Measurements from ENCODE around the gene PPP1R13B.

PPP1R13B gene

GRCh38 chr14:103770500-103770899 is 76.9 kb downstream of the PPP1R13B start:
- TF ChIP-seq FOXP2 (optimal IDR thresholded peaks at IDR 0.05; ENCODE audit: borderline replicate concordance, extremely low read depth, extremely low read length, insufficient read depth) (no peak), TAF1 (IDR thresholded peaks at IDR 0.05; ENCODE audit: borderline replicate concordance, insufficient read depth, low read length) (no peak), SIN3A (IDR thresholded peaks at IDR 0.05; ENCODE audit: borderline replicate concordance, insufficient read depth, low read length) (no peak), POLR2AphosphoS5 (IDR thresholded peaks at IDR 0.05; ENCODE audit: low read depth, low read length) (no peak), REST (IDR thresholded peaks at IDR 0.05; ENCODE audit: insufficient read depth in 1 of 2, low read depth in 2 of 2, low read length in 2 of 2) (no peak)

DNA sequence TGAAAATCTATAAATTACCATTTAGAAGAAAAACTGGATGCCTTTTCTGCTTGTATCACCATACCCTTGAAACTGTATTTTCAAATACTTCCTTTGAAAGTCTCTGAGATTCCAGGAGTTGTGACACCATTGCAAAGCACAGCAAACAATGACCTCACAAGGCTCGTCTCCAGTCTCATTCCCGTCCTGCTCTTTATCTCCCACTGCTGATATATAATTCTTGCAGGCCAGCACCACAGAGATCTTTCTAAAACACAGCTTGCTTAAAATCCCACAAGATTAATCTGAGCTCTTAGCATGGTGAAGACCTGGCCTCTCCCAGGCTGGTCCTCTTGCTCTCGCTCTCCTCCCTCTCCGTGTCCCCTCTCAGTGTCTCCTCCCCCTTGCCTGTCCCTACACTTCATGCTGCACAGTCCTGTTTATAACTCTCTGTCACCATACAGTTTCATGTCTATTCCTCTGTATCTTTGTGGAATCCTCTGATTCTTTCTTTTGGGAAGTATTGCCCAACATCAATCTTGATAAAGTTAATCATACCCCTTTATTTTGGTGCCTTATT is 80.0 kb downstream of the PPP1R13B start:
- TF ChIP-seq TAF1 (IDR thresholded peaks at IDR 0.05; ENCODE audit: borderline replicate concordance, insufficient read depth, low read length) (no peak), SIN3A (IDR thresholded peaks at IDR 0.05; ENCODE audit: borderline replicate concordance, insufficient read depth, low read length) (no peak), REST (IDR thresholded peaks at IDR 0.05; ENCODE audit: insufficient read depth in 1 of 2, low read depth in 2 of 2, low read length in 2 of 2) (no peak), FOXP2 (optimal IDR thresholded peaks at IDR 0.05; ENCODE audit: borderline replicate concordance, extremely low read depth, extremely low read length, insufficient read depth) (no peak), POLR2AphosphoS5 (IDR thresholded peaks at IDR 0.05; ENCODE audit: low read depth, low read length) (no peak)

DNA sequence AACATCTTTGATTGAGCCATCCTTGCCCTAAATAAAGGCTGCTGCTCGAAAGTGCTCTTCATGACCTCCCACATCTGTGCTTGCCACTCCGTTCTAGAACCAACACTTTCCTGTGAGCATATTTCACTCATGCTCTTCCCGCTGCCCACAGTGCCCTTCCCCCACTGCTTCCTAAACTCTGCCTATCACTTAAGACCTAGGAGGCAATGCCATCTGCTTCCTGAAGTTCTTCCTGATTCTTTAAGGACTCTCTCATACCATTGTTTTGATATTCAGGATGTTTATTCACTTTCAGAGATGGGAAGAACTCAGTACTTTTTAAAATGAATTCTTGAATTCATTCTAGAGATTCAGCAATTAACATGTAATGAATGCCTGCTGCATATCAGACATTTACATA is 81.8 kb downstream of the PPP1R13B start:
- TF ChIP-seq SIN3A (IDR thresholded peaks at IDR 0.05; ENCODE audit: borderline replicate concordance, insufficient read depth, low read length), result no peak
- TF ChIP-seq POLR2AphosphoS5 (IDR thresholded peaks at IDR 0.05; ENCODE audit: low read depth, low read length), result no peak
- no peak for TF ChIP-seq TAF1 (IDR thresholded peaks at IDR 0.05; ENCODE audit: borderline replicate concordance, insufficient read depth, low read length)
- no peak for TF ChIP-seq REST (IDR thresholded peaks at IDR 0.05; ENCODE audit: insufficient read depth in 1 of 2, low read depth in 2 of 2, low read length in 2 of 2)
- no peak for TF ChIP-seq FOXP2 (optimal IDR thresholded peaks at IDR 0.05; ENCODE audit: borderline replicate concordance, extremely low read depth, extremely low read length, insufficient read depth)

DNA sequence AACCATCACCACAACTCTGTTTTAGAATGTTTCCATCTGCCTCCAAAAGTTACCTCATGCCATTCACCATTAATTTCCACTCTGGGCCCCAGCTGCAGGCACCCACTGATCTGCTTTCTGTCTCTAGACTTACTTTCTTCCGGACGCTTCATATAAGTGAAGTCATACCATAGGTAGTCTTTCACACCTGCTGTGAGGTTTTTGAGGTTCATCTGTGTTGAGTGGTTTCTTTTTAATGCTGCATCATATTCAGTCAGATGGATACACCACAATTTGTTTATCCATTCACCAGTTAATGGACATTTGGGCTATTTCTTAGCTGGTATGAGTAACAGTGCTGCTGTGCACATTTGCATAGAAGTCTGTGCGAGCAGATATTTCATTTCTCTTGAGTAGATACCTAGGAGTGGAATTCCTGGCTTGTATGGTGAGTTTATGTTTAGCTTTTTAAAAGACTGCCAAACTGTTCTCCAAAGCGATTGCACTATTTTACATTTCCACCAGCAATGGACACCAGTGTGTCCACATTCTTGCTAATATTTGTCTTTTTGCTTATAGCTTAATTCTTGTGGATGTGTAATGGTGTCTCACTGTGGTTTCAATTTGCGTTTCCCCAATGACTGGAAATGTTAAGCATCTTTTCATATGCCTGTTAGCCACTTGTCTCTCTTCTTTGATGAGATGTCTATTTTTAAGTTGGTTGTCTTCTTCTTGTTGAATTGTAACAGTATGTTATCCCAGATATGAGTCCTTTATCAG is 83.5 kb downstream of the PPP1R13B start:
- TF ChIP-seq TAF1 (IDR thresholded peaks at IDR 0.05; ENCODE audit: borderline replicate concordance, insufficient read depth, low read length) (no peak), SIN3A (IDR thresholded peaks at IDR 0.05; ENCODE audit: borderline replicate concordance, insufficient read depth, low read length) (no peak), REST (IDR thresholded peaks at IDR 0.05; ENCODE audit: insufficient read depth in 1 of 2, low read depth in 2 of 2, low read length in 2 of 2) (no peak), POLR2AphosphoS5 (IDR thresholded peaks at IDR 0.05; ENCODE audit: low read depth, low read length) (no peak), FOXP2 (optimal IDR thresholded peaks at IDR 0.05; ENCODE audit: borderline replicate concordance, extremely low read depth, extremely low read length, insufficient read depth) (no peak)
